SK-N-MC (cell line): ENCODE data around the gene CHMP2B.
"Not testable (repeated sequence)": the region's sequence is repeated elsewhere in the genome, so short reads cannot be mapped to it uniquely, and the experiment has no call there.

Source experiments
- DNase-seq: peaks from one replicate; pipeline ENCODE4 v3.0.0-alpha.2; 2011; ENCODE audit warnings: low read depth, low spot score
- H3K27ac ChIP-seq: fragments of 200-600 bp; sonication (generic); 2 replicates; pipeline ENCODE4 v1.5.1; 2016; ENCODE audit warnings: mixed run types
- H3K36me3 ChIP-seq: fragments of 200-600 bp; sonication (generic); 2 replicates; pipeline ENCODE4 v1.6.1; 2017; ENCODE audit warnings: antibody characterized with exemption, low read length, mixed read lengths; ENCODE audit not compliant: insufficient read depth
- H3K4me3 ChIP-seq: fragments of 200-600 bp; sonication (generic); 2 replicates; pipeline ENCODE4 v1.5.1; 2016
- H3K9ac ChIP-seq: fragments of 200-600 bp; sonication (generic); 2 replicates; pipeline ENCODE4 v1.8.0; 2017; ENCODE audit warnings: mixed run types, mixed read lengths; ENCODE audit not compliant: insufficient read length
- H3K9me3 ChIP-seq: fragments of 200-600 bp; sonication (generic); 2 replicates; pipeline ENCODE4 v1.6.1; 2017; ENCODE audit warnings: low read depth, mild to moderate bottlenecking, antibody characterized with exemption, low read length, moderate library complexity, mixed read lengths
- EZH2 ChIP-seq: fragments of 200-600 bp; sonication (generic); IDR thresholded peaks from one replicate; pipeline ENCODE4 v1.6.1; 2017; ENCODE audit warnings: antibody characterized with exemption
- FOXP2 ChIP-seq: optimal IDR thresholded peaks from 2 replicates; pipeline ENCODE3; 2011; ENCODE audit warnings: mild to moderate bottlenecking, moderate library complexity; ENCODE audit not compliant: insufficient read depth; ENCODE audit errors: extremely low read length, control extremely low read depth
- POLR2AphosphoS5 ChIP-seq: IDR thresholded peaks from 2 replicates; pipeline ENCODE4 v1.6.1; 2012; ENCODE audit warnings: mild to moderate bottlenecking, low read depth, low read length, borderline replicate concordance

Gene CHMP2B

DNA sequence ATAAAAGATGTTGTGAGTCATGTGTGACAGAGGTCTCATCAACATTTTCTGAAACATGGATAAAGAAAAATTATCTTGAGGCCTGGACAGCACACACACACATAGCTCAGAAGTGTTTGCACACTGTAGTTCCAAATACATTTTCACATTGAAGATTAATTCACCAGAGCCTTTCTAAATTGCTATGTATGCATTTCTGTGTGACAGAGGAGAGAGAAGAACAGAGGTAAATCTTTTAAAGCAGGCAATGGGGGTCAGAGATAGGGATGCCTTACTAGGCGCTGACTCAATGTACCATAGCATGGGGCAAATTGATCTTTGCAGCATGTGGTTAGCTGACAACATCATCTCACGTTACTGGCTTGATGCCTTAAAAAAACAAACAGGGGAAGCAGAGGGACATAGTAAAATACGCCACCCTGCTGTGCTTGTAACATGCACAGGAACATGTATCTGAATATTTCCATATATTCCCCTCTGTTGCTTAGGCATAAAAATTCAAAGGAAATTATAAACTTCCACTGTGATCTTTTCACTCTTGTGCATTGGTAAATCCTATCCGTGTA lies 41.6 kb downstream of the CHMP2B start:
- Histone ChIP-seq H3K36me3 (no peaks in the 10 kb centered on the region), H3K27ac (peak overlapping the region; percentile 86), H3K4me3 (peak overlapping the region; percentile 51), H3K9me3 (no peaks in the 10 kb centered on the region), H3K9ac (no peak overlapping the region)
- peak; percentile 44 for DNase-seq
- no peak for TF ChIP-seq POLR2AphosphoS5
- TF ChIP-seq FOXP2, result peak; percentile 85

DNA sequence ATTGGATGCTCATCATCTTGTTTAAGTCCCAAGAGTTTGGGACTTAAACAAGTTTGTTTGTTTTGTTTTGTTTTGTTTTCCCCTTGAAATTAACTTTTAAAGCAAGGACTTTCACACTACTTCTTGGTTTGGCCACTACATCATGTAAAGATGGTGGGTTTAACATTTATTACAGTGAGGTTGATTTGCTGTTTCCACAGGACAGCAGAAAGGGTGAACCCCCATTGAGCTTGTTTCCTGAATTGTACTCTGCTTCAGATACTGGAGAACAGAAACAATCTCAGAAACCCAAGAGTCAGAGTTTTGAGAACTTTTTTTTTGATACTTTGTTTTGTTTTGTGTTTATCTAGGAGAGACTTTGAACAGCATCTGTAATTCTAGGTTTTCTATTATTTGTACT lies 42.6 kb downstream of the CHMP2B start:
- Histone ChIP-seq H3K4me3 (peak overlapping the region; percentile 51; the same call in 1 of the 2 replicates), H3K9me3 (no peaks in the 10 kb centered on the region), H3K36me3 (no peaks in the 10 kb centered on the region), H3K27ac (peak overlapping the region; percentile 86), H3K9ac (no peak overlapping the region)
- DNase-seq, result no peak
- no peak for TF ChIP-seq EZH2
- TF ChIP-seq POLR2AphosphoS5, result no peak
- TF ChIP-seq FOXP2, result no peak

DNA sequence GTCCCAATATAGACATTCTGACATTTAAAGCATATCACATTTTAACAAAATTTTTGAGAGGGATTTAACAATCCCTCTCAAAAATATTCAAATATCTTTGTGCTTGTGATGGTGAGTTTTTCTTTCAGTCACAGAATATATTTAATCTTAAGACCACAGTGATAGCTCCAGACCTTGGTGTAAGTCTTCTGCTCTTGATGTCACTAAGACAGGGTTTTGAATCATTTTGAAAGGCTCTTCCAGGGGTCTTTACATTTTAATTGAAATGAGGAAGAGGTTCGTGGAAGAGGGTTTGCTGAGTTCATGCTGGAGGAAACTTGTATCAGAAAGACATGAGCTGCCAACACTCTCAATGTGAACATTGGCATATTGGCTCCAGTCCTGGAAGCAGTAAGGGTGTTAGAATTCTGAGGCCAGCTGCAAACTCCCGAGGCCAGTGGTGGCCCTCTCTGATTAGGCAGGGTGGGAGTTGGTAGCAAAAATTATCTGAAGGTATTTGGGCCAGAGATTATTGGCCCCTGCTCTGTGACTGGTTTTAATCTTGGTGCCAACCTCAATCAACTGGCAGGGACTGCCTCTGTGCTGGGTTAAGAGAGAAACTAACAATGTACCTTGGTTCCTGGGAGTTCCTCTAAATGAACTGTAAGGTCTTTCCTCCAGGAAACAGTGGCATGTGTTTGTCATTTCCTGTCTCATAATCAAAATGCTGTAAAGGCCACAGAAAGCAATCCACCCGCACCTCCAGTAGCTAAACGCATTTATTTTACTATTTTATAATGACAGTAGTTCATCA lies 44.0 kb downstream of the CHMP2B start:
- H3K27ac ChIP-seq, result peak overlapping the region; percentile 86
- DNase-seq, result peak; percentile 47

DNA sequence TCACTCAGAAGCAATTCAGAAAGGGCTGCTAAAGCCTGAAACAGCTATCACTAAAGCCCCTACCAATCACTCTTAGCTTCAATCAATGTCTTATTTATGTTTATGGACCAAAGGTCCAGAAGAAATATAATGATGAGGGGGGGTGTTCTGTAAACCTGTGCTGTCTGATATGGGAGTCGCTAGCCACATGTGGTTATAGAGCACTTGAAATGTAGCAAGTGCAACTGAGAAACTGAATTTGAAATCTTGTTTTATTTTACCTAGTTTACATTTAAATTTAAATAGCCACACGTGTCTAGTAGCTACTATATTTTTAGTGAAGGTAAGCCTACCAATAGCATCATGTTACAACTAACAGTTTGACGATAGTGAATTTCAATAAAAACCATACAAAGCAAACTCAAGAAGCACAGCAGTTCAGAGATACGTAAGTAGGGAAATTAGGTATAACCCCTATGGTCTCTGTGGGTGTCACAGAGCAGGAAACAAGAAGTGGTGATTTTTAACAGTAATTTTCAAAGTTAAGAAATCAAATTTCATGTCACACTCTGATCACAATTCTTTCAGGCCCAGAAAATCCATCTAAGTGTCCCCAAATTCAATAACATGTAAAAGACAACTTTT lies 45.7 kb downstream of the CHMP2B start:
- Histone ChIP-seq H3K9me3 (no peaks in the 10 kb centered on the region), H3K4me3 (no peak overlapping the region), H3K36me3 (no peaks in the 10 kb centered on the region), H3K9ac (no peak overlapping the region), H3K27ac (no peak overlapping the region)
- DNase-seq, result no peak
- TF ChIP-seq POLR2AphosphoS5, result no peak
- TF ChIP-seq EZH2, result no peak

More for the DNA sequence above, 44.0 kb downstream of the CHMP2B start:
- Histone ChIP-seq H3K36me3 (no peaks in the 10 kb centered on the region), H3K9me3 (no peaks in the 10 kb centered on the region), H3K9ac (no peak overlapping the region), H3K4me3 (peak overlapping the region; percentile 60)
- no peak for TF ChIP-seq FOXP2
- peak; percentile 52; the same call in 1 of the 2 replicates for TF ChIP-seq POLR2AphosphoS5
- no peak for TF ChIP-seq EZH2

DNA sequence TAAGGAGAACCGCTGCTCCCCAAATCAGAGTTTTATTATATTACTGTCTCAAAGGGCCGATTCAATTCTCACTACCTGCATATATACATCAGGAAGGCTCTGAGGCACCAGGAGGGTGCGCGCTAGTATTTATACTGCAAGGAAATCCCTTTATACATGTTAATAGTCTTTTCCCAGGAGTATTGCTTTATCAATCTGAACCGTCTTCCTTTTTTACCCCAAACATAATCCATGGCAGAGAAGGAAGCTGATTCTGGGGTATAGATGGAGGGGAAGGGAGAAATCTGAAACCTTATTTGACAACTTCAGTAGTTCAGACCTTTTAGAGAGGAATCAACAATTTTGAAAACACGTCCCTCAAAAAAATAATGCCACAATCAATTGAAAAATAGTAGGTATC lies 49.4 kb downstream of the CHMP2B start, which contains the start of gene POU1F1:
Gene POU1F1 (minus strand): TSS at position 101 of the 400 bp plus-strand sequence. CDS start 122 bp downstream, outside the sequence.
- TF ChIP-seq EZH2 (no peak), POLR2AphosphoS5 (no peak), FOXP2 (no peak)
- H3K27ac ChIP-seq, result no peak within 1 kb of the TSS
- DNase-seq, result no peak
- no peaks in the 10 kb centered on the region for H3K36me3 ChIP-seq
- no peaks in the 10 kb centered on the region for H3K9me3 ChIP-seq
- H3K4me3 ChIP-seq, result no peak within 1 kb of the TSS
- H3K9ac ChIP-seq, result no peak within 1 kb of the TSS

DNA sequence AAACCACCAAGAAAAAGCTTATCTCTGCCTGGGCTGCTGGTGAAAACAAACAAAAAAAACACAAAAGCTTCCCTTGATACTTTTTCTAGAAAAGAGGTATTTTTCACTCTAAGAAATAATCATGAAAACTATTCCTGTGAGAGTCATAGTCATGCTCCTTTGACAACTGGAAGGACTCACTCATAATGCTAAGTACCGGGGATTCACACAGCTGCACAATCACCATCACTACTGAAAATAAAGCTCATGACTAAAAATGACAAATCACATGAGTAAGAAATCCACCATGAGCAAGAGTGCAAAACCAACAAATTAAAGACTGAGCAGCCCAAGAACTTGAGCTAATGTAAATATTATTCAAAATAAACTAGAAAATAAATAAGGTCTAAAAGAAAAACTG lies 59.9 kb downstream of the CHMP2B start:
- Histone ChIP-seq H3K4me3 (no peak overlapping the region), H3K27ac (no peak overlapping the region), H3K36me3 (no peaks in the 10 kb centered on the region), H3K9me3 (no peaks in the 10 kb centered on the region), H3K9ac (no peak overlapping the region)
- DNase-seq, result no peak
- TF ChIP-seq POLR2AphosphoS5, result no peak
- no peak for TF ChIP-seq FOXP2
- TF ChIP-seq EZH2, result no peak

DNA sequence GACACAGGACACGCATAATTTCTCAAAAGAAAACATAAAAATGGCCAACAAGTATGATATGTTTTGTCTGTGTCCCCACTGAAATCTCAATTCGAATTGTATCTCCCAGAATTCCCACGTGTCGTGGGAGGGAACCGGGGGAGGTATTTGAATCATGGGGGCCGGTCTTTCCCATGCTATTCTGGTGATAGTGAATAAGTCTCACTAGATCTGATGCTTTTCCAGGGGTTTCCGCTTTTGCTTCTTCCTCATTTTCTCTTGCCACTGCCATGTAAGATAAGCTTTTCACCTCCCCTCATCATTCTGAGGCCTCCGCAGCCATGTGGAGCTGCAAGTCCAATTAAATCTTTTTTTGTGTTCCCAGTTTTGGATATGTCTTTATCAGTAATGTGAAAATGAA lies 61.3 kb downstream of the CHMP2B start:
- no peak for TF ChIP-seq FOXP2
- no peak for TF ChIP-seq POLR2AphosphoS5
- TF ChIP-seq EZH2, result no peak
- Histone ChIP-seq H3K9me3 (no peaks in the 10 kb centered on the region), H3K36me3 (no peaks in the 10 kb centered on the region), H3K9ac (no peak overlapping the region), H3K4me3 (no peak overlapping the region), H3K27ac (no peak overlapping the region)
- DNase-seq, result no peak

DNA sequence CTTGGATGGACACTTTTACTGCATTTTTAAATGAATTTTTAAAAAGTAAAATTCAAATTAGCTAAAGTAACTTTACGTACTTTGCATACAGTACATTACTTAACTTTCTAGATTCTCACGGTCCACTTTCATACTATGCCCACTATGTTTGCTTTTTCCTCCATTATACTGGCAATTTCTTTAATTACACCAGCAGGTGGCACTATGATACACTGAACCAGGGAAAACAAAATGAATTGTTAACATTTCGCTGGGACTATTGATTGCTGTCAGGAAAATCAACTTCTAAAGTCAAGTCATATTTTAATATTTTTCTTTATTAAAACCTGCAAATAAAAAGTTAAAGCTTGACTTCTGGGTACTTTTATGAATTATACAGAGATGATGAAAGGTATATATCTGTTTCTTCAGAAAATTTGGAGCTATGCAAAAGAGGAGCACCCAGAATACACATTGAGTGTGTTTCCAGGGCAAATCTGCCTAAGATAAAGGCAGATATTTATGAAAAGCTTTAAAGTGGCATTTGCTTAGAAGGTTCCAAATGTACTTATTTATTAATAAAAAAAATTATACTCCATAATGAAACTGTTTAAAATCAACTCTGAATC lies 71.1 kb downstream of the CHMP2B start:
- Histone ChIP-seq H3K9ac (peak overlapping the region; percentile 19), H3K36me3 (no peaks in the 10 kb centered on the region; the same call in 1 of the 2 replicates), H3K9me3 (no peaks in the 10 kb centered on the region), H3K27ac (peak overlapping the region; percentile 80; the same call in 1 of the 2 replicates), H3K4me3 (peak overlapping the region; percentile 6; the same call in 1 of the 2 replicates)
- TF ChIP-seq FOXP2, result no peak
- TF ChIP-seq POLR2AphosphoS5, result no peak
- TF ChIP-seq EZH2, result no peak
- peak; percentile 66 for DNase-seq

DNA sequence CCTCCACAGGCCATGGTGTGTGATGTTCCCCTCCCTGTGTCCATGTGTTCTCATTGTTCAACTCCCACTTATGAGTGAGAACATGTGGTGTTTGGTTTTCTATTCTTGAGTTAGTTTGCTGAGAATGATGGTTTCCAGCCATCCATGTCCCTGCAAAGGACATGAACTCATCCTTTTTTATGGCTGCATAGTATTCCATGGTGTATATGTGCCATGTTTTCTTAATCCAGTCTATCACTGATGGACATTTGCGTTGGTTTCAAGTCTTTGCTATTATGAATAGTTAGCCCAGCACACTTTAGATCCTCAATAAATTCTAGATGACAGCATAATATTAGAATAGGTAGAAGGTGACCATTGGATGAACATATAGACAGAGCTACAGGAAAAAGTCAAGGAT lies 77.9 kb downstream of the CHMP2B start:
- not testable (repeated sequence) for H3K9ac ChIP-seq, H3K9me3 ChIP-seq, H3K4me3 ChIP-seq, H3K36me3 ChIP-seq, DNase-seq
- peak overlapping the region; percentile 85 for H3K27ac ChIP-seq
